K562 (cell line): Measurements from ENCODE around the gene CCDC27. TPM values are rescaled to one million over a fixed set of nuclear protein-coding genes. Genes with fewer than 3 reads are reported as not detected.

ENCODE experiments used
- ATAC-seq: fragments of 200-7000 bp; cut with Tn5 transposase; 3 replicates; pipeline ENCODE4 v1.9.1; 2020; ENCODE audit warnings: moderate library complexity
- BruUV-seq: library from RNA; stranded (reverse); fragments of 400-500 nt; replicated peaks from 2 replicates; lab custom pipeline; 2021; lab: Mats Ljungman, UMichigan
- CTCF ChIA-PET: fragments of 300-600 bp; formaldehyde crosslinking; extraction: SDS; loops from one replicate; lab custom pipeline; 2021; ENCODE audit warnings: low intra/inter-chr PET ratio; lab: Yijun Ruan, JAX
- POLR2A ChIA-PET: fragments of 300-600, 350-650 bp; sonication (Branson Sonifier 250); formaldehyde crosslinking; extraction: SDS; loops from one replicate; lab custom pipeline; 2021; ENCODE audit warnings: antibody characterized with exemption, inconsistent platforms; lab: Yijun Ruan, JAX
- DNase-seq, 4 experiments: peaks; one replicate each; pipeline versions ENCODE4 v3.0.0 to v3.0.0-alpha.2; 2011 to 2018; ENCODE audit warnings: low spot score in 3 of 4, mixed read lengths in 3 of 4; ENCODE audit errors: extremely low read depth in 1 of 4
- FAIRE-seq: peaks from 2 replicates; lab custom pipeline; 2011; peaks lifted over from hg19 to GRCh38; lab: Jason Lieb, UNC
- H2AFZ ChIP-seq: 2 replicates; pipeline ENCODE4 v1.6.0; 2011; ENCODE audit warnings: low read depth, low read length, control low read depth, inconsistent platforms
- H3K27ac ChIP-seq: fragments of 200-600 bp; 3 replicates; pipeline ENCODE4 v1.8.0; 2011; ENCODE audit warnings: low read depth, mild to moderate bottlenecking, control low read depth, inconsistent platforms, low read length, moderate library complexity, mixed read lengths; ENCODE audit errors: extremely low read depth
- H3K27me3 ChIP-seq, 2 experiments: fragments of 300-600 bp in 1 of 2; 2 replicates in 1 of 2; 3 replicates in 1 of 2; pipeline versions ENCODE4 v1.6.0 to v1.8.0; 2011; ENCODE audit warnings: inconsistent platforms in 2 of 2, low read length in 2 of 2, mild to moderate bottlenecking in 1 of 2, mixed read lengths in 1 of 2, moderate library complexity in 1 of 2; ENCODE audit not compliant: control insufficient read depth in 2 of 2, insufficient read depth in 2 of 2
- H3K36me3 ChIP-seq: fragments of 300-600 bp; 3 replicates; pipeline ENCODE4 v1.8.0; 2011; ENCODE audit warnings: mild to moderate bottlenecking, low read length, inconsistent platforms; ENCODE audit not compliant: control insufficient read depth, insufficient read depth
- H3K4me1 ChIP-seq, 2 experiments: fragments of 200-600 bp in 1 of 2; replicated peaks in 1 of 2; 2 replicates in 1 of 2; 3 replicates in 1 of 2; pipeline versions ENCODE4 v1.5.1 to v1.8.0; 2011; ENCODE audit warnings: inconsistent platforms in 2 of 2, low read length in 2 of 2, mild to moderate bottlenecking in 1 of 2, mixed read lengths in 1 of 2, moderate library complexity in 1 of 2; ENCODE audit not compliant: control insufficient read depth in 2 of 2, insufficient read depth in 2 of 2
- H3K4me2 ChIP-seq: 2 replicates; pipeline ENCODE4 v1.6.1; 2011; ENCODE audit warnings: low read length, control low read depth, inconsistent platforms, mixed read lengths; ENCODE audit not compliant: insufficient read depth
- H3K4me3 ChIP-seq: fragments of 200-600 bp; sonication (generic), shearing (Covaris generic); 2 replicates; pipeline ENCODE4 v1.5.1; 2016; ENCODE audit warnings: control low read depth, inconsistent platforms
- H3K79me2 ChIP-seq: fragments of 200-600 bp; 3 replicates; pipeline ENCODE4 v1.8.0; 2011; ENCODE audit warnings: low read length, inconsistent platforms; ENCODE audit not compliant: control insufficient read depth, insufficient read depth
- H3K9ac ChIP-seq, 2 experiments: 2 replicates each; pipeline versions ENCODE4 v1.6.0 to v1.6.1; 2011; ENCODE audit warnings: low read depth in 2 of 2, low read length in 2 of 2, control low read depth in 1 of 2, inconsistent platforms in 1 of 2, mild to moderate bottlenecking in 1 of 2, mixed read lengths in 1 of 2; ENCODE audit not compliant: insufficient read depth in 1 of 2
- H3K9me1 ChIP-seq: one replicate; pipeline ENCODE4 v1.6.0; 2011; ENCODE audit warnings: inconsistent platforms, mild to moderate bottlenecking, low read length, moderate library complexity; ENCODE audit not compliant: control insufficient read depth, insufficient read depth
- H3K9me3 ChIP-seq: replicated peaks from 2 replicates; pipeline ENCODE4 v1.5.1; 2011; ENCODE audit warnings: low read depth, low read length, inconsistent platforms; ENCODE audit not compliant: control insufficient read depth, insufficient read depth
- H4K20me1 ChIP-seq: replicated peaks from 2 replicates; pipeline ENCODE4 v1.6.1; 2011; ENCODE audit warnings: low read length, inconsistent platforms, mixed read lengths; ENCODE audit not compliant: control insufficient read depth, insufficient read depth
- HDAC6 ChIP-seq: IDR thresholded peaks from 2 replicates; pipeline ENCODE4 v1.6.1; 2012; ENCODE audit warnings: low read depth, mild to moderate bottlenecking, control low read depth, inconsistent platforms, low read length, moderate library complexity
- POLR2G ChIP-seq: fragments of 200-400 bp; formaldehyde crosslinking; IDR thresholded peaks from 2 replicates; pipeline ENCODE4 v1.6.1; 2017; ENCODE audit warnings: low read depth, mild to moderate bottlenecking, antibody characterized with exemption, low read length, moderate library complexity
- XRCC4 ChIP-seq: IDR thresholded peaks from one replicate; pipeline ENCODE4 v1.6.1; 2011; ENCODE audit not compliant: insufficient read depth, insufficient read length; ENCODE audit errors: extremely low read depth
- ZNF707 ChIP-seq: fragments of 250-450 bp; sonication (Bioruptor Pico); conservative IDR thresholded peaks from 2 replicates; pipeline ENCODE4 v1.8.0; 2022; ENCODE audit warnings: inconsistent platforms, mild to moderate bottlenecking, moderate library complexity
- WGBS: fragments of 100-300 bp; shearing (Covaris generic); methylation state at CpG from one replicate; pipeline ENCODE4 v1.1.6; 2016; ENCODE audit warnings: low coverage, mixed read lengths; ENCODE audit not compliant: insufficient coverage; ENCODE audit errors: missing lambda C conversion rate; 5-methylcytosine and 5-hydroxymethylcytosine counted together
- in situ Hi-C: fragments of 300-500 bp; cut with MboI; formaldehyde crosslinking; loops from 4 replicates; pipeline ENCODE4 v1.15.0; 2018; ENCODE audit warnings: inconsistent platforms, mixed read lengths
- intact Hi-C: fragments of 100-400 bp; cut with micrococcal nuclease; formaldehyde crosslinking; loops from 2 replicates; pipeline ENCODE4 v1.14.2; 2022
- polyA plus RNA-seq, 8 experiments: library from polyadenylated mRNA; depleted of rRNA in 4 of 8; stranded (reverse) in 5 of 8; unstranded in 3 of 8; fragments of >200 nt; fragmentation: Nextera tagmentation in 2 of 8; fragmentation: Illumina TruSeq in 1 of 8; extraction: Ambion mirVana in 2 of 8; extraction: Trizol in 1 of 8; gene quantifications; 2 replicates each; pipeline versions ENCODE4 v1.2.1 to v1.2.3, GENCODE V29; 2011 to 2014; ENCODE audit warnings: inconsistent platforms in 1 of 8, missing spikeins in 1 of 8
- total RNA-seq, 7 experiments: library from RNA; depleted of rRNA in 6 of 7; stranded (reverse); fragments of >200 nt in 6 of 7; fragmentation: Illumina TruSeq in 2 of 7; extraction: Trizol in 2 of 7; gene quantifications; 2 replicates each; pipeline versions ENCODE4 v1.2.1 to v1.2.3, GENCODE V29; 2011 to 2021; ENCODE audit warnings: low replicate concordance in 1 of 7

CCDC27 gene
- total and polyA plus RNA-seq, 9 of the 15 experiments (the other 6 are each of a cell fraction or from before 2014, with no cell fraction given), result 0.01 to 0.04 TPM; not detected in 7

DNA sequence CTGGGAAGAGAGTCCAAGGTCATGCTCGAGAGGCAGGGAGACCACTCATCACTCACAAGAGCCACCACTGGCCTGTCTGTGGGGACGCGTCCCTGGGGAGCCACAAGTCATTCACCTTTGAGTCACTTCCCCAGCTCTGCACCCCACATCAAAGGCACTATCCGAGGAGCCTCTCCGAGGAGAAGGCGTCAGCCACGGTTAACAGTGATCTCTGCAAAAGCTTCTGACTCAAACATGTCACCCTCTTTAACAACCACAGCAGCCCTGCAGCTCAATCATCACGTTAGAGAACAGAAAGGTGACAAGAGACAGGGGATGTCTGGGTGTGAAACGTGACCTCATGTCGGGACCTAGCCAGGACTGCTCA is 35.1 kb downstream of the CCDC27 start:
- DNase-seq, result no peak
- CTCF ChIA-PET, result no interaction called here

DNA sequence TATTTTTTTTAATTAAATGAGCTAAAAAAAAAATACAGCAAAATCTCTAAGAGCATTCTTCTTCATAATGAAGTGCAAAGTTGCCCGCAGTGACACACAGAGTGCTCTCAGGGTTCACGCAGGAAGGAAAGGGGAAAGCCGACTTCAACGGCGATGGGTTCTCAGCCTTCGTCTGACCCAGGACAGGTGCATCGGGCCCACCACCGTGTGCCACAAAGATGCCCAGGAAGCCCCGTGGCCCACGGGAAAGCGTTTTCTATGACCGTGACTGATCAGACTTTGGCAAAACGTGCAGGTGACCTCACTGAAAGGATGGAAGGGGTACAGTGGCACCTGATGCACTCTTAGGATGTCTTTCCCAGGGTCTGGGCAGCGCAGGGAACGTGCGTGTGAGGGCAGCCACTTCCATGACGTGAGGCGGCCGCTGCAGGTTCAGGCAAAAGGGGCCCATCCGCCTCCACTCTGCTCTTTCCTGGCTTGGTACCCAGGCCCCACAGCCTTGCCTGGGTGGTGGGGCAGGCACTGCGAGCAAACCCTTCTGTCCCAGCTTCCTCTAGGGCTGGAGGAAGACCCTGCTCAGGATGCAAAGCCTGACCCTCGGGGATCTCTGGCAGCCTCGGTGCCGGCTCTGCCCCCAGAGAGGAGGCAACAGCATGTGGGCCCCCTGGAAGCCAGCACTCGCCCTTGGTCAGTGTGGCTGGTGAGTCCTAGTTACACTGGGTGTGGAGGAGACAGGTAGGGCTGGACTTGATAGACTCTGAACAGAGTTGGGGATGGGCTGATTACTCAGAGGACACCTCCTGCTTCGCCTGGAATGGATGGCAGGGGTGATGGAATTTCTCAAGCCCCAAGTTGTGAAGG is 35.7 kb downstream of the CCDC27 start:
- H3K27me3 ChIP-seq, result no peaks in the 10 kb centered on the region
- in situ Hi-C loops (no loop called here), intact Hi-C loops (no loop called here)
- ChIA-PET CTCF (no interaction called here), POLR2A (interaction anchor here (0.7 to 1.0 kb wide), 4 partner anchors 8 to 16 kb away, joined by 3 to 4 read pairs (median 3); partner anchors contain the start of gene LRRC47)
- peaks cover 11% of the 10 kb centered on the region; the same call in 1 of the 2 replicates for H4K20me1 ChIP-seq
- no peak for ATAC-seq
- H3K9me1 ChIP-seq, result peaks cover 5% of the 10 kb centered on the region
- DNase-seq, result no peak
- H2AFZ ChIP-seq, result no peak overlapping the region
- no peak overlapping the region for H3K4me2 ChIP-seq
- WGBS, result 97% methylated on average over 26 of the region's 26 CpGs
- no peak overlapping the region for H3K4me3 ChIP-seq
- H3K4me1 ChIP-seq, result peaks cover 3 to 44% of the 10 kb centered on the region in 2 experiments; a peak in 4 of 5 replicates
- H3K79me2 ChIP-seq, result peaks cover 50% of the 10 kb centered on the region
- no peak overlapping the region for H3K27ac ChIP-seq
- no TSS peak for BruUV-seq
- FAIRE-seq, result no peak
- no peaks in the 10 kb centered on the region for H3K9me3 ChIP-seq
- peak; percentile 46 for TF ChIP-seq POLR2G
- no peak for TF ChIP-seq HDAC6
- peaks cover 93% of the 10 kb centered on the region for H3K36me3 ChIP-seq
- H3K9ac ChIP-seq, result peak overlapping the region in 1 of 2 experiments; percentile 61; a peak in 1 of 4 replicates

More for the DNA sequence above, 35.1 kb downstream of the CCDC27 start:
- Histone ChIP-seq H3K4me1 (peaks cover 0 to 43% of the 10 kb centered on the region in 2 experiments; a peak in 2 of 5 replicates), H3K36me3 (peaks cover 94% of the 10 kb centered on the region), H3K4me2 (no peak overlapping the region), H3K27me3 (no peaks in the 10 kb centered on the region), H3K9ac (no peak overlapping the region; a peak in 1 of 4 replicates), H3K27ac (no peak overlapping the region), H3K9me1 (peaks cover 5% of the 10 kb centered on the region), H3K9me3 (no peaks in the 10 kb centered on the region), H3K79me2 (peaks cover 45% of the 10 kb centered on the region), H2AFZ (no peak overlapping the region), H4K20me1 (peaks cover 11% of the 10 kb centered on the region; the same call in 1 of the 2 replicates), H3K4me3 (no peak overlapping the region)
- POLR2A ChIA-PET, result interaction anchor here (0.7 to 1.0 kb wide), 4 partner anchors 9 to 17 kb away, joined by 3 to 4 read pairs (median 3); partner anchors contain the start of gene LRRC47
- 86% methylated on average over 10 of the region's 10 CpGs for WGBS
- in situ Hi-C loops, result no loop called here
- intact Hi-C loops, result no loop called here
- TF ChIP-seq XRCC4 (no peak), ZNF707 (CRISPR knock-in tag) (no peak)
- ATAC-seq (no peak), FAIRE-seq (peak; percentile 19)
- BruUV-seq, result no TSS peak
